NCI-H748 (cell line): ENCODE data around the gene ESD.
"Not testable (repeated sequence)": the region's sequence is repeated elsewhere in the genome, so short reads cannot be mapped to it uniquely, and the experiment has no call there.

Experiments used
- DNase-seq: peaks from one replicate; lab custom pipeline; 2025; ENCODE audit not compliant: unreplicated experiment; lab: John Stamatoyannopoulos, UW

The ESD gene

DNA sequence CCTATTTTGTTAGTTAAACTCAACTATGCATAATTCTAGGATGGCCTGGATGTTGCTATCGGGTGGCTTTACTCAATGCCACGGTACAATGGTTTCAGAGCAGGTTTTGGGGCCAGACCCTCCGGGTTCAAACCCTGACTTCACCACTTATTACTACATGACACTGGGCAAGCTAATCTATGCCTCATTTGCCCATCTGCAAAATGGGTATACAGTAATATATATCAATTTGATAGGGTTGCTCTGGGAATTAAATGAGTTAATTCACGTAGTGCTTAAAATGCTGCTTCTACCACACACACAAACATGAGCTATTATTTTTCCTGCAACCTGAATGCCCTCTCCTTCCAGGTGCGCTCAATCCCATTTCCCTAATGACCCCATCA, 839 bp downstream of the ESD start:
- DNase-seq, result no peak

DNA sequence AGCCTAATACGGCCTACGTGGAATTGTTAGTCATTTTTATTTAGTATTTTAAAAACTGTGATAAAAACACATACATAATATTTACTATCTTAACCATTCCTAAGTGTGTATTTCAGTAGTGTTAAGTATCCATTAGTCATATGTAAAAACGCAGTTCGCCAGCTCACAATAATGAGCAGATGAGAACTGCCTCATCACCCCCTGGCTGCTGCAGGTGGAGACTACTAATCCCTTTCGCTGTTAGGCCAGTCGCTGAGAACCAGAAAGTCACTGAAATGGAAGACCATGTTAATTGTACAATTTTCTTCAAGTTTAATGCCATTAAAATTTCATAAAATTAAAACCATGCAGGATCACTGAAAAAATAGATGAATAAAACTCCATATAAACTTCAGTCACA, 1.6 kb downstream of the ESD start:
- DNase-seq, result no peak

DNA sequence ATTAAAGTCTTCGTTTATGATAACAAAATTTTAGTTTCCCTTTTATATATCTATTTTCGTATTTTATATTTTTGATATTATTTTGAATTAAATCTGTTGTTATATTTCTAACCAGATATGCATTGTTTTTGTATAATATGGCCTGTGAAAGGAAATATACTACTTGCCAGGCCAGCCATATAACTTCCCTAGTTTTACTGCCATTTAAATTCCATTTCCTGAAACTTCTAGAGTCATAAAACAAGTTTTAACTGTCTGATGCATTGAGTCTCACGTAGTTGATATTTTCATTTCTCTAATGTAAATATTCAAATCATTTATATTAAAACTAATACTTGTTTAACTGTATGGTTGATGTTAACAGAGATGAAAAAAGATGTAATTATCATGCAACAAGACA, 13.5 kb downstream of the ESD start:
- DNase-seq, result no peak

DNA sequence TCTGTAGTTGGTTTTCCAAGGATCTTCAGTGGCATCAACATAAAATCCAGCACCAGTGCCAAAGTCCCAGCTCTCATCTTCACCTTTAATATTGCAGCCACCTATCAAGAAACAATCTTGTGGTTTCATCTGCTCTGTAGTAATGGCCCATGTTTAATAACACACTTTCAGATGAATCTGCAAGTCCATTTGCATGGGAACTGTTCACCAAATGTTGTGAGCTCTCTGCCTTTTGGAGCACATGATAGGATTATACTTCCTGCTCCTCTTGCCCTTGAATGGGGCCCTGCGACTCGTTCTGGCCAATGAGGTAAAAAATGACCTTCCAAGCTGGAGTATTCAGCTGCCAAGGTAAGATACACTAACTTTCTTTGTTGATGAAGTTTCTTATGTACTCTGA, 14.3 kb downstream of the ESD start:
- no peak for DNase-seq

DNA sequence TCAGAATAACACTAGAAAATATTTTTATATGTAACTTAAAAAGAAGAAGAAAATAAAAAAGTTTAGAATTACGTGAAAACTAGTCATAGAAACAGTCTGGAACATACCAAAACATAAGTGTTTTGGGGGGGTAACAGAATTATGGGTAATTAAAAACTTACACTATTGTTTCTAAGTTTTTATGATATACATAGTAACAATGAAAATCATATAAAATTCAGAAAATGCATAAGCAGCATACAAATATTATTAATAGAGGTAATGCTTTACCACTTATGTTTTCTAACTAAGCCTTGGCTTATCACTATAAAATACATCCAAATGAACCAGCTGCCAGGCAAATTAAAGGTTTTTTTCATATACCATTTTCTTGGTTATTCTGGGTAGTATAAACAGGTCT, 14.9 kb downstream of the ESD start:
- no peak for DNase-seq

DNA sequence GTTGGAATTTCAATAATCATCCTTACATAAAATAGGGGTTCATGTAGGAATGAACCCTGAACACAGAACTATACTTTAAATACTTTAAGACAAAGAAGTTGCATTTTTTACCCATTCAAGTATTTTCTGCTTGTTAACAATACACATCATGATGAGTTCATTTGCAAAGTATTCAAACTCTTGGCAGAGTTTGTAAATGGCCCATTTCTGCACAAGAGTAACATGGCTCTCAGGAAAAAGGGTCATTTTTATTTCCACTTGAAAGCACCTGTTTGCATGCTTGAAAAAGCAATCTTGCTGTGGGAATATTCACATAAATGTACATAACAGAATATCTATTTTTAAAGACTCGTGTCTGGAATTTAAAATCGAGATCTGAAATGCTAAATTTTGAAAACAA, 18.1 kb downstream of the ESD start:
- no peak for DNase-seq

DNA sequence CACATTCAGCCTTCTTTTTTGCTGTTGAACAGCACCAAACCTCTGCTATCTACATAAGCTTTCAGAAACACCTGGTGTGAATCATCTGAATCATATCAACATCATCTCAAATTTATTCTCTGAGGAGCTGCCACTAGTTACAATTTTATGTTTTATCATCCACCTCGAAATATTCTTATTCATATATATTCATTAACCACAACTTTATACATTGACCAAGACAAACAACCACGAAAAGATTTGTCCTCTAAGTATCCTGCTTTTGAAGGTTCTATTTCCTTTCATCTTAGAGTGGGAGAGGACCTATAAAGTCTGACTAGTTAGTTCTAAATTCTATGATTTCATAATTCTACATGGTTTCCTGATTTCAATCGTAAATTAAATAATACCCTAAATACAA, 18.9 kb downstream of the ESD start:
- no peak for DNase-seq

DNA sequence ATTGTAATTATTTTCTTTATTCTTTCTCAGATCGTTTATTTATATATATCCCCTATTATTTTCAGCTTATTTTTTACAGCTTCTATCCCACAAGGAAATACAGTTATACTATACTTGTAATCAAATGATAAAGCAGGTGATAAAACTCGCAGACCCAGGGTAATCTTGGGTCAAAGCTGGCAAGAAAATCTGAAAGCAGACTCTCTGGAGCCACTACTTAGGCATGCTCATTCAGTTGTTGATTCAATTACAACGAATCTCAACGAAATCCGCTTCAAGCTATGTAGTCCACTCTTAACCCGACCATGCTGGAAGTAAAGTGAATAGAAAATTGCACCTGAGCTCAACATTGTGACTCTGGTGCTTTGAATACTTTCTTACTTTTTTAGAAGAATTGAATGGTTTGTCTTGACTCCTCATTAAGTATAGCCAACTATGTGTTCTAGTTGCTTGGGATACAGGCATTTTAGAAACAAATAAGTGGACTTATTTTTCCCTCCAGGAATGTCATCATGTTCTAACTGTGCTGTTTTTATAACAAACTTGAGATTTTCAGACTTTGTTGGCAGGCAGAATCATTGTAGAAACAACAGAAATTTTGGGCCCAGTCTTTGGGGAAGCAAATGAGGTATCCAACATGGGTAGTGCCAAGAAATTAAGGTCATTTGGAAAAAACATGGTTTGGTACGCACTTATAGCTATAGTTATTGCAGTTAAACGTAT, 21.4 kb downstream of the ESD start:
- no peak for DNase-seq

DNA sequence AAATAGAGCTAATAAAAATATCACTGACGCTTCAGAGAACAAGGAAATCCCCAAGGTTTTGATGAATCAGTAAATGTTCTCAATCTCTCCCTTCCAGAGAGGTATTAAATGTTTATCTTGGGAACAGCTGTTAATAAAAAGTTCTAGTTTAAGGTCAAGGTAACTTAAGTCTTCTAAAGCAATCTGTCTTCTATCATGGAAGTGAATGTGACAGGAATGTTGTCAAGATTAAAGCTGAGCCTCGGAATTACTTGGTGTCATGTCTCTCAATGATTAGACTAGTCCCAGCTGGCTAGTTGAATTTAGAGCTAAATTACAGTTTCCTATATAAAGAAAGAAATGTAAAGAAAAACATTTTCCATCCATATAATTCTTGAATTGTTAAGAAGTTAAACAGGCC, 23.4 kb downstream of the ESD start:
- DNase-seq, result no peak

DNA sequence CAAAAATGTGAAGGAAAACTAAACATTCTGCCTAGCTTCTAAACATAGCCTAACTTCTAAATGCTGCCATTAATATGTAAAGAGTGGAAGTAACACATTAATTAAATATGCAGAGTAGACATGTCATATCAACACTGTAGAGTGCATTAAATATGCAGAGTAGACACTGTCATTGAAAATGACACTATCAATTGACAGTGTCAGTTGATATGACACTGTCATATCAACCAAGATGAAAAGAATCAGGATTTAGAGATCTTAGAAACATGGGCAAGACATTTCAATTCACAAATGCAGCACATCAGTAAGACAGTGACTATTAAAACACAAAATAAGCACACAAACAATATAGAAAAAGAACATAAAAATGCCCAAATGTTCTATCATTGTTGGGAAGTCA, 25.3 kb downstream of the ESD start:
- no peak for DNase-seq

DNA sequence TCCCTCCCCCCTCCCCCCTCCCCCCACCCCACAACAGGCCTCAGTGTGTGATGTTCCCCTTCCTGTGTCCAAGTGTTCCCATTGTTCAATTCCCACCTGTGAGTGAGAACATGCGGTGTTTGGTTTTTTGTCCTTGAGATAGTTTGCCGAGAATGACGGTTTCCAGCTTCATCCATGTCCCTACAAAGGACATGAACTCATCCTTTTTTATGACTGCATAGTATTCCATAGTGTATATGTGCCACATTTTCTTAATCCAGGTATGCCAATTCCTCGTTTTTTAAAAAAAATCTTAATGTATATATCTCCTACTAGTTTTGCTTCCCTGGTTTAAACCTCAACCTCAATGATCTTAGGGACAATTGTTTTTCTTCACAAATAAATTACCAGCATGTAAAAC, 27.0 kb downstream of the ESD start:
- DNase-seq, result not testable (repeated sequence)

DNA sequence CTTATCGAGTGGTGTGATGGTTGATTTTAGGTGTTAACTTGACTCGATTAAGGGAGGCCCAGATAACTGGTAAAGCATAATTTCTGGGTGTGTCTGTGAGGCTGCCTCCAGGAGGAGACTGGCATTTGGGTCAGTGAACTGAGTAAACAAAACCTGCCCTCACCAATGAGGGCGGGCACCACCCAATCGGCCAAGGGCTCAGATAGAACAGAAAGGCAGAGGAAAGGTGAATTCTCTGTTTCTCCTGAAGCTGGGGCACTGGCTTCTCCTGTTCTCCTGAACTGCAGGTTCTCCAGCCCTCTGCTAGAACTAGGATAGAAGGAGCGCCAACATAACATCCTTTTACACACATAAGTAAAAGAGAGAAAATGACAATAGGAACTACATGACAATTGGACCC, 35.1 kb downstream of the ESD start:
- no peak for DNase-seq

DNA sequence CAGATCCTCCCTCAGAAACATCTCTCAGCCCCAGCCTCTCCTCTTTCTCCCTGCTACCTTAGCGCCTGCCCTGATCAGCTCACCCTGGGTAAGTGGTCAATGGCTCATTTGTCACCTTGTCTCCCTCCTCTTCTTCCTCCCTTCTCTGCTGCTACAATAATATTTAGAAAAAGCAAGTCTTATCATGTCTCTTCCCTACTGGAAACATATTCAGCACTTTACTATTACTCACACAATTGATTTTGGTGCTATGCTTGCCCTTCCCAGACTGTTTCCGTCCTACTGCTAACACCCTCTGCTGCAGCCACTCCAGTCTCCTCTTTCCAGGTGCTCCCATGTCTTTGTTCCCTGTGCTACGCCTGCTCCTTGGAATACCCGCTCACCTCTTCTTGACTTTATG, 35.8 kb downstream of the ESD start:
- no peak for DNase-seq

DNA sequence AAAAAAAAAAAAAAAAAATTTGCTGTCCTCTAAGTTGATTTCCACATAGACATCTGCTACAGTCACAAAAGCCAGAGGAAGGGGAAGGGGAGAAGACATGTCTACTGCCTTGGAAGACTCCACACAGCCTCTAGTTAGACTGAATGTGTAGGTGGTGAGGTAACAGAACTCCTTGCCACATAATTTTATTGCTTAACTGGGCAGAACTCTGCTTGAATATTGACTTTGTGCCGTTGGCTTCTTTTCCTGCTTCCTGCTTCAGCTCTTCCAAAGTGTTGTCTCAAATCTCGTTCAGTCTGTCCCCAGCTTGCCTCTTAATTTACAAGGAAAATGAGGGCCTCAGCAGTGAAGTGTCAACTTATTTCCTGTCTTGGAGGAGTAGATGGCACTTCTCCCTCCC, 37.1 kb downstream of the ESD start:
- DNase-seq, result no peak

DNA sequence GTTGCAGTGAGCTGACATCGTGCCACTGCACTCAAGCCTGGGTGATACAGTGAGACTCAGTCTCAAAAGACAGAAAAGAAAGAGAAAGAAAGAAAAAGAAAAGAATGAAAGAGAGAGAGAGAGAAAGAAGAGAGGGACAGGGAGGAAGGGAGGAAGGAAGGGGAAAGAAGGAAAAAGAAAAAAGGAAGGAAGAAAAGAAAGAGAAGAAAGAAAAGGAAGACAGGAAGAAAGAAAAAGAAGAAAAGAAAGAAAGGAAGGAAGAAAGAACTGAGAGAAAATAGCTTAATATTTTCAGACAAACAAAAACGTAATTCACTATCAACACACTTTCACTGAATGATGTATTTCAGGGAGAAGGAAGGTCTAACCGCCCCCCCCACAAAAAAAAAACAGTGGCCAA, 39.3 kb downstream of the ESD start:
- DNase-seq, result no peak

DNA sequence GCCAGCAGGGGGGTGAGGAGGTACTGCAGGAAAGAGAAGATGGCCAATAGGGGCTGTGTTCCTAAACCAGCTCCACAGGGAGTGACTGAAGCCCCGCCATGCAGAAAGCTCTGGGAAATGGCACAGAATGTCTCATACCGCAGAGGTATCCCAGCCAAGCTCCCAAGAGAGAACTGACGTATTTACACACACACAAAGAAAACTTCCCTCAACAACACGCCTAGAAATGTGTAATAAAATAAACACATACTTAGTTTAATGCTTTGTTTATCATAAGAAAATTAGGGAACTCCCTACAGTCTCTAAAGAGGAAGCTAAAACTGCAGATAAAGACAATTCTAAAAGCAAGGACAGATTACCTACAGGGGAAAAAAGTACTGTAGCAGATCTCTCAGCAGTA, 40.0 kb downstream of the ESD start:
- no peak for DNase-seq

DNA sequence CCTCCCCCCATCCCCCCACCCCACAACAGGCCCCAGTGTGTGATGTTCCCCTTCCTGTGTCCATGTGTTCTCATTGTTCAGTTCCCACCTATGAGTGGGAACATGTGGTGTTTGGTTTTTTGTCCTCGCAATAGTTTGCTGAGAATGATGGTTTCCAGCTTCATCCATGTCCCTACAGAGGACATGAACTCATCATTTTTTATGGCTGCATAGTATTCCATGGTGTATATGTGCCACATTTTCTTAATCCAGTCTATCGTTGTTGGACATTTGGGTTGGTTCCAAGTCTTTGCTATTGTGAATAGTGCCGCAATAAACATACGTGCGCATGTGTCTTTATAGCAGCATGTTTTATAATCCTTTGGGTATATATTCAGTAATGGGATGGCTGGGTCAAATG, 41.5 kb downstream of the ESD start:
- not testable (repeated sequence) for DNase-seq

DNA sequence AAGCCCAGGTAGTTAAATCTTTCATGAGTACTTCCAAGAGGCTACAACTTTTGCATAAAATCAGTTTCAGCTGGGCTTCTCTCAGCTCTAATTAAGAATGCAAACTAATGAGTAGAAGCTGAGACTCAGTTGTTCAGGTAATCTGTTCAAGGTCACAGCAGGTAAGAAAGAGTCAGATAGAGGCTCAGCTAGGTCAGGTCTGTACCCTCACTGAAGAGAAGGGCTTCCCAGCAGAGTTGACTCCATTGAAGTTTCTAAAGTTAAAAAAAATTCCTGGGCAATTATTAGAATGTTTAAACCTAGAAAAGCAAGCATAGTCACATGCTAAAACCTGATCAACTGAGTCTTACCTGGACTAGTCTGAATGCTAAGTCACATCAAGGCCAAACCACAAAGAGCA, 42.1 kb downstream of the ESD start:
- DNase-seq, result no peak

DNA sequence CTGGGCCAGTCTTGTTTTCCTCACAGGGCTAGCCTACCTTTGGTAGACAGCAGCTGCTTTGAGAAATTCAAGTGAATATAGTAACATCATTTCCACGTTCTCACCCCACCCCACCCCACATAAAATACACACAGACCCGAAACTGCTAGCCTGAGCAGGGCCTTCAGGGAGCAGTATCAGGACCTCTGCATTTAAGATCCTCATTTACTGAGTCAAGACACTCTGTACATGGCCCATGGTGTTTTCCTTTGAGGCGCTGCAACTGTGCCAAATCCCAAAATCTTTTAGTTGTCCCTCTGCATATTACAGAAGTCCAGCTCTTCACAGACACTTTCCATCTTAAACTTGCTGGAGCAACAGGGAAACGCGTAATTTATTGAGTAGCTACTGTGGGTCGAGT, 43.0 kb downstream of the ESD start:
- DNase-seq, result no peak

DNA sequence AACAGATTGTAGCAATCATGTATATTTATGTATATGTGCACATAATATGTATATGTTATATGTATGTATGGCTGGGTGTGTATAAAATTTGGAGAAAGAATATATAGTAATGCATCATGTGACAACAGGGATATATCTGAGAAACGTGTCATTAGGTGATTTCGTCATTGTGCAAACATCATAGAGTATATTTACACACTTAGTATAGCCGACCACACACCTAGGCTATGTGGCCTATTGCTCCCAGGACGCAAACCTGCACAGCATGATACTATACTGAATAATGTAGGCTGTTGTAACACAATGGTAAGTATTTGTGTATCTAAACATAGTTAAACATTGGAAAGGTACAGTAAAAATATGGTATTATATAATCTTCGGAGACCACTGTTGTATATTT, 43.8 kb downstream of the ESD start:
- DNase-seq, result peak; percentile 75

DNA sequence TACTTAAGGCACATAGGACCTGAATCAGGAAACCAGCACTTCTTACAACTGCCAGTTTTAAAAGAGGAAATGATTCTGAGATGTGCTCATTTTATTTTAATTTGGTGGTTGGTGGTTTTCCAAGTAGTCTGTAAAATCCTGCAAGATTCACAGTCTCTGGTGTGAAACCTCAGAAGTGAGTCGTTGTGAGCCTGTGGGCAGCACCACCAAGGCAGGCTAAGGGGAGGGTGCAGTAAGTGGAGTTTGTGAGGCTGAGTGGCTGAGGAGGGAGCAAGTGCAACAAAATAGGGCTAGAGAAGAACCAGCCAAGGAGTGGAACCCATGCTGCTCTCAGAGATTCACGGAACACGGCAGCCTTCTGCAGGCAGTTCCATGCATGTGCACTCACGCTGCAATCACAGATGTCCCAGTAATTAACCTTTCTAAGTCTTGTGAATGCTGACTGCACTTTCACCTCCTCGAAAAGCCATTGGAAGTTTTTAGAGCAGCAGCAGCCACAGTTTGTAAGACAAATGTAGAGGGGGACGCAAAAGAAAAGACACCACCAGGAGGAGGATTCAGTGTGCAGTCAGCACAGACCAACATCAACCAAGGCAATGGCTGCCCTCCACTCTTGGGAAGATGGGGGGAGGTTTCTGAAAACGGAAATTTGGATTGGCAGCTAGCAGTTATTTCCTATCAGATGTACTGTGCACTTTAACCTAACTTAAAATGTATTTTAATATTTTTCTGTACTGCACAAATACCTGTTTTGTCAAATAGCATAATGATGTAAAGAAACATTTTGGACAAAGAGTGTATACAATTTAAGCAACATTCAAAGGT, 44.9 kb downstream of the ESD start:
- no peak for DNase-seq

DNA sequence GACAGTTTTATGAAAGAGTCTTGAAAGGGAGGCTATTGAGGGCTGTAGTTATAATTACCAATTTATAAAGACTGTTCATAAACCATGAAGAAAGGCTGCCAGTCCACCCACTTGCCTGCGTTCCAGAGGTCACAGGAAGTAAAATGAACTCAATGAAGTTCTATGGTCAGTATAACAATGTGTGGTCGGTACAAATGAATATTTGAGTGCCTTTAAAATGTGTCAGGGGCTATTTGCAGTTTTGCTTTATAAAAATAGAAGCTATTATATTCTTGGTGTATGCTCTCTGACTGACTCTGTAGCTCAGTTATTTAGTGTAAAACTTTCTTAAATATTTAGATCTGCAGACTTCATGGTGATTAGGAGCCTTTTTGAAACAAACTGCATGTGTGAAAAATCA, 47.0 kb downstream of the ESD start:
- no peak for DNase-seq

DNA sequence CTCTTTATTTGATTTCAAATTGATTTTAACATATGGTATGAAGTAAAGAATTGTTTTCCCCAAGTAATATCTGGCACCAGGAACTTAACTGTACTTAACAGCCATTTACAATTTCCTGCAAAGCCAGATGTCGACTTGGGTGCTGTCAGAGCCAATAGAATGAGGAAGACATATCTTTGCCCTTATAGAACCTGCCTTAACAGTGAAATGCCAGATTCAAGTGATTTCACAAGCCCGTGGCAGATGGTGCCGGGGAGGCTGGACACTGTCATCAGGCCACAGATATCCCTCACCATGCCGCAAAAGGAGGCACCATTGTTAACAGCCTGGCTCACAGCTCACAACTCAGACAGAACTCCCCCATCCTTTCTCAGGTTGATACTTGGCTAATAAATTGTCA, 48.7 kb downstream of the ESD start:
- DNase-seq, result no peak
